Naive B cell (primary cell): ENCODE results near the gene CPNE5. TPM values are rescaled to one million over a fixed set of nuclear protein-coding genes. Genes with fewer than 3 reads are reported as not detected.

ENCODE experiments used
- ATAC-seq, 2 donors: fragments of 150-1000 bp; cut with Tn5 transposase; 2 replicates each; pipeline ENCODE4 v1.10.0; 2021; ENCODE audit warnings: low read depth in 2 of 2, mild to moderate bottlenecking in 2 of 2, moderate library complexity in 2 of 2
- DNase-seq: peaks from one replicate; pipeline ENCODE4 v3.0.0; 2022
- H3K27ac Mint-ChIP-seq, 6 donors: one replicate each; pipeline ENCODE4 v1.8.0; 2020 to 2022; ENCODE audit warnings: mild to moderate bottlenecking in 6 of 6, mixed read lengths in 6 of 6, moderate library complexity in 5 of 6, inconsistent platforms in 2 of 6
- H3K27me3 Mint-ChIP-seq, 3 donors: one replicate each; pipeline ENCODE4 v1.8.0; 2021 to 2022; ENCODE audit warnings: mixed read lengths in 3 of 3, mild to moderate bottlenecking in 1 of 3
- H3K36me3 Mint-ChIP-seq, 2 donors: one replicate each; pipeline ENCODE4 v1.8.0; 2020 to 2022; ENCODE audit warnings: mixed read lengths in 2 of 2, inconsistent platforms in 1 of 2, mild to moderate bottlenecking in 1 of 2
- H3K4me1 Mint-ChIP-seq, 3 donors: one replicate each; pipeline ENCODE4 v1.8.0; 2020 to 2022; ENCODE audit warnings: mixed read lengths in 3 of 3, inconsistent platforms in 1 of 3, mild to moderate bottlenecking in 1 of 3, moderate library complexity in 1 of 3
- H3K4me3 Mint-ChIP-seq, 8 donors: one replicate each; pipeline ENCODE4 v1.8.0; 2020 to 2022; ENCODE audit warnings: mild to moderate bottlenecking in 8 of 8, mixed read lengths in 8 of 8, moderate library complexity in 8 of 8, inconsistent platforms in 2 of 8
- H3K9me3 Mint-ChIP-seq, 7 donors: one replicate each; pipeline ENCODE4 v1.8.0; 2020 to 2022; ENCODE audit warnings: mixed read lengths in 7 of 7, mild to moderate bottlenecking in 5 of 7, inconsistent platforms in 2 of 7, moderate library complexity in 1 of 7
- polyA plus RNA-seq, 6 donors: library from polyadenylated mRNA; unstranded; fragments of 300-500 nt; fragmentation: Illumina TruSeq; gene quantifications; one replicate each; pipeline ENCODE4 v1.2.3, GENCODE V29; 2021; ENCODE audit warnings: low read depth in 6 of 6

The CPNE5 gene
- polyA plus RNA-seq: 100 to 1,000 TPM in 2 of 6 donors, 10 to 100 TPM in 4; 56.9 to 105 (median 92.2) TPM

- H3K9me3 Mint-ChIP-seq: no peaks in the 10 kb centered on the region
- H3K36me3 Mint-ChIP-seq: no peaks in the 10 kb centered on the region
- peak within 1 kb of the TSS; percentile 70 to 92 (median 84) for H3K4me3 Mint-ChIP-seq
- peak within 1 kb of the TSS in 2 of 6 donors; percentile 16 to 65 for H3K27ac Mint-ChIP-seq
- H3K27me3 Mint-ChIP-seq: peaks cover 28 to 45% (median 44%) of the 10 kb centered on the region in 3 donors
- no peak for ATAC-seq
- peaks cover 14 to 29% (median 21%) of the 10 kb centered on the region in 3 donors for H3K4me1 Mint-ChIP-seq
- no peak for DNase-seq
Observed at GRCh38 chr6:36838896-36839748, at the start of gene CPNE5. Gene CPNE5 (minus strand): TSS chr6:36839444. CDS start chr6:36839377, 67 bp downstream.

GRCh38 chr6:36888115-36888643 is 48.9 kb upstream of the CPNE5 start:
- Mint-ChIP-seq H3K27ac (peak overlapping the region in 3 of 6 donors; percentile 5 to 50 (median 29)), H3K4me1 (peaks cover 22 to 43% (median 23%) of the 10 kb centered on the region in 3 donors), H3K36me3 (no peaks in the 10 kb centered on the region), H3K9me3 (no peaks in the 10 kb centered on the region), H3K4me3 (peak overlapping the region in 2 of 8 donors; percentile 44 to 86), H3K27me3 (no peaks in the 10 kb centered on the region)
- DNase-seq (no peak), ATAC-seq (no peak)

GRCh38 chr6:36886950-36887618 is 47.8 kb upstream of the CPNE5 start:
- Mint-ChIP-seq H3K4me1 (peaks cover 22 to 40% (median 23%) of the 10 kb centered on the region in 3 donors), H3K36me3 (no peaks in the 10 kb centered on the region), H3K4me3 (peak overlapping the region; percentile 81 to 92 (median 86)), H3K9me3 (no peaks in the 10 kb centered on the region), H3K27ac (peak overlapping the region in 5 of 6 donors; percentile 9 to 94 (median 75)), H3K27me3 (no peaks in the 10 kb centered on the region)
- DNase-seq (no peak), ATAC-seq (no peak)

GRCh38 chr6:36885461-36886401 is 46.5 kb upstream of the CPNE5 start, which contains the start of gene C6orf89:
Gene C6orf89 (plus strand): TSS chr6:36885952. CDS start chr6:36899445, 13,493 bp downstream.
- Mint-ChIP-seq H3K27me3 (no peaks in the 10 kb centered on the region), H3K9me3 (no peaks in the 10 kb centered on the region), H3K4me3 (peak within 1 kb of the TSS; percentile 84 to 95 (median 90)), H3K27ac (peak within 1 kb of the TSS; percentile 84 to 95 (median 93)), H3K4me1 (peaks cover 22 to 36% (median 23%) of the 10 kb centered on the region in 3 donors), H3K36me3 (no peaks in the 10 kb centered on the region)
- peak; percentile 95 for DNase-seq
- ATAC-seq: peak; percentile 98

GRCh38 chr6:36884610-36885009 is 45.4 kb upstream of the CPNE5 start:
- H3K4me1 Mint-ChIP-seq: peaks cover 17 to 36% (median 23%) of the 10 kb centered on the region in 3 donors
- H3K36me3 Mint-ChIP-seq: no peaks in the 10 kb centered on the region
- ATAC-seq (no peak), DNase-seq (no peak)
- peak overlapping the region in 1 of 6 donors; percentile 60 for H3K27ac Mint-ChIP-seq
- H3K9me3 Mint-ChIP-seq: no peaks in the 10 kb centered on the region
- peaks cover 0 to 1% (median 0%) of the 10 kb centered on the region in 3 donors for H3K27me3 Mint-ChIP-seq
- no peak overlapping the region for H3K4me3 Mint-ChIP-seq

GRCh38 chr6:36875250-36875633 is 36.0 kb upstream of the CPNE5 start:
- Mint-ChIP-seq H3K9me3 (no peaks in the 10 kb centered on the region), H3K4me1 (peaks cover 19 to 35% (median 26%) of the 10 kb centered on the region in 3 donors), H3K27ac (peak overlapping the region; percentile 7 to 98 (median 97)), H3K4me3 (peak overlapping the region; percentile 92 to 99 (median 97)), H3K36me3 (peaks cover 0 to 8% of the 10 kb centered on the region in 2 donors), H3K27me3 (peaks cover 0 to 12% (median 8%) of the 10 kb centered on the region in 3 donors)
- ATAC-seq: no peak
- DNase-seq: no peak

- peaks cover 19 to 39% (median 32%) of the 10 kb centered on the region in 3 donors for H3K4me1 Mint-ChIP-seq
- H3K36me3 Mint-ChIP-seq: peaks cover 0 to 8% of the 10 kb centered on the region in 2 donors
- peak; percentile 88 for DNase-seq
- peaks cover 0 to 12% (median 7%) of the 10 kb centered on the region in 3 donors for H3K27me3 Mint-ChIP-seq
- ATAC-seq: peak; percentile 88 to 89
- peak within 1 kb of the TSS; percentile 92 to 99 (median 97) for H3K4me3 Mint-ChIP-seq
- peak within 1 kb of the TSS; percentile 83 to 98 (median 97) for H3K27ac Mint-ChIP-seq
- H3K9me3 Mint-ChIP-seq: no peaks in the 10 kb centered on the region
Observed at GRCh38 chr6:36874443-36875249, 35.4 kb upstream of the CPNE5 start, which contains the start of gene PPIL1. Gene PPIL1 (minus strand): TSS chr6:36874803. CDS start chr6:36874772, 31 bp downstream.

- H3K4me3 Mint-ChIP-seq: peak overlapping the region; percentile 92 to 99 (median 97)
- H3K4me1 Mint-ChIP-seq: peaks cover 19 to 39% (median 36%) of the 10 kb centered on the region in 3 donors
- peaks cover 0 to 8% (median 0%) of the 10 kb centered on the region in 3 donors for H3K27me3 Mint-ChIP-seq
- no peaks in the 10 kb centered on the region for H3K9me3 Mint-ChIP-seq
- DNase-seq (no peak), ATAC-seq (no peak)
- peak overlapping the region in 4 of 6 donors; percentile 64 to 98 (median 94) for H3K27ac Mint-ChIP-seq
- H3K36me3 Mint-ChIP-seq: peaks cover 0 to 8% of the 10 kb centered on the region in 2 donors
Observed at GRCh38 chr6:36873612-36874442, 34.6 kb upstream of the CPNE5 start.

GRCh38 chr6:36873115-36873514 is 33.9 kb upstream of the CPNE5 start:
- H3K4me3 Mint-ChIP-seq: peak overlapping the region; percentile 92 to 99 (median 97)
- H3K27ac Mint-ChIP-seq: peak overlapping the region in 4 of 6 donors; percentile 41 to 91 (median 56)
- no peak for ATAC-seq
- H3K36me3 Mint-ChIP-seq: peaks cover 0 to 8% of the 10 kb centered on the region in 2 donors
- no peaks in the 10 kb centered on the region for H3K9me3 Mint-ChIP-seq
- DNase-seq: no peak
- peaks cover 0 to 7% (median 0%) of the 10 kb centered on the region in 3 donors for H3K27me3 Mint-ChIP-seq
- peaks cover 21 to 41% (median 36%) of the 10 kb centered on the region in 3 donors for H3K4me1 Mint-ChIP-seq

- Mint-ChIP-seq H3K4me1 (peaks cover 26 to 51% (median 47%) of the 10 kb centered on the region in 3 donors), H3K36me3 (peaks cover 0 to 16% of the 10 kb centered on the region in 2 donors), H3K4me3 (no peak overlapping the region), H3K27me3 (no peaks in the 10 kb centered on the region), H3K27ac (no peak overlapping the region), H3K9me3 (no peaks in the 10 kb centered on the region)
- ATAC-seq (no peak), DNase-seq (no peak)
Observed at GRCh38 chr6:36871686-36872085, 32.4 kb upstream of the CPNE5 start.
